ENCODE measurements around the gene ZCCHC9.
"Not testable (repeated sequence)": the region's sequence is repeated elsewhere in the genome, so short reads cannot be mapped to it uniquely, and the experiment has no call there.

Gene ZCCHC9

DNA sequence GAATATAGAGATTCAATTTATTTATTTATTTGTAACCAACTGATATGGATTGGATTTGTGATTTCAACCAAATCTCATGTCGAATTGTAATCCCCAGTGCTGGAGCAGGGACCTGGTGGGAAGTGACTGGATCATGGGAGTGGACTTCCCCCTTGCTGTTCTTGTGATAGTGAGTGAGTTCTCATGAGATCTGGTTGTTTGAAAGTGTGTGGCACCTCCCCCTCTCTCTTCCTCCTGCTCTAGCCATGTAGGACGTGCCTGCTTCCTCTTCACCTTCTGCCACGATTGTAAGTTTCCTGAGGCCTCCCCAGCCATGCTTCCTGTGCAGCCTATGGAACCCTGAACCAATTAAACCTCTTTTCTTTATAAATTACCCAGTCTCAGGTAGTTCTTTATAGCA is 36.8 kb downstream of the ZCCHC9 start:
- not testable (repeated sequence) for H3K79me1 ChIP-seq (ENCODE audit: low read length); H4K12ac ChIP-seq (ENCODE audit: low read depth, low read length); H3K4me3 ChIP-seq (ENCODE audit: low read depth, low read length); H3K4me2 ChIP-seq (ENCODE audit: low read length); H4K8ac ChIP-seq (ENCODE audit: low read depth, low read length); H3K27ac ChIP-seq (ENCODE audit: low read depth, low read length); H3K14ac ChIP-seq (ENCODE audit: low read length); H2AFZ ChIP-seq (ENCODE audit: insufficient read depth, low read length, poor library complexity); DNase-seq; H2BK12ac ChIP-seq (ENCODE audit: low read length); H2AK5ac ChIP-seq (ENCODE audit: low read length); H3K36me3 ChIP-seq (ENCODE audit: control insufficient read depth in 1 of 2, insufficient read depth in 2 of 2, low read length in 2 of 2); H3K18ac ChIP-seq (ENCODE audit: low read length); H4K91ac ChIP-seq (ENCODE audit: low read depth, low read length); H3K9me3 ChIP-seq (ENCODE audit: insufficient read depth, low read depth, low read length); H3K79me2 ChIP-seq (ENCODE audit: control insufficient read depth, insufficient read depth, low read length, poor library complexity); H3K4ac ChIP-seq (ENCODE audit: low read depth, low read length); H2BK5ac ChIP-seq (ENCODE audit: low read depth, low read length, poor library complexity); H2BK120ac ChIP-seq (ENCODE audit: insufficient read depth, low read length, poor library complexity); H3K27me3 ChIP-seq (ENCODE audit: insufficient read depth, low read length); H3K23ac ChIP-seq (ENCODE audit: low read length); H3K9ac ChIP-seq (ENCODE audit: low read length); H3K4me1 ChIP-seq (ENCODE audit: control insufficient read depth in 1 of 2, insufficient read depth in 2 of 2, low read length in 2 of 2)
- no CpG with 5 or more reads among the region's 3 CpGs for WGBS (ENCODE audit: extremely low coverage, insufficient coverage, insufficient read length)

- H3K4ac ChIP-seq (ENCODE audit: low read depth, low read length), result no peak overlapping the region
- H2AFZ ChIP-seq (ENCODE audit: insufficient read depth, low read length, poor library complexity), result no peak overlapping the region
- H3K14ac ChIP-seq (ENCODE audit: low read length), result no peak overlapping the region
- H3K27ac ChIP-seq (ENCODE audit: low read depth, low read length), result no peak overlapping the region
- H2AK5ac ChIP-seq (ENCODE audit: low read length), result no peak overlapping the region
- no peaks in the 10 kb centered on the region for H3K79me2 ChIP-seq (ENCODE audit: control insufficient read depth, insufficient read depth, low read length, poor library complexity)
- H2BK5ac ChIP-seq (ENCODE audit: low read depth, low read length, poor library complexity), result no peak overlapping the region
- H3K9ac ChIP-seq (ENCODE audit: low read length), result no peak overlapping the region
- no peaks in the 10 kb centered on the region for H3K36me3 ChIP-seq (ENCODE audit: control insufficient read depth in 1 of 2, insufficient read depth in 2 of 2, low read length in 2 of 2)
- no peak overlapping the region for H4K8ac ChIP-seq (ENCODE audit: low read depth, low read length)
- H3K27me3 ChIP-seq (ENCODE audit: insufficient read depth, low read length), result no peaks in the 10 kb centered on the region
- no peaks in the 10 kb centered on the region for H3K4me1 ChIP-seq (ENCODE audit: control insufficient read depth in 1 of 2, insufficient read depth in 2 of 2, low read length in 2 of 2)
- DNase-seq, result no peak
- H2BK120ac ChIP-seq (ENCODE audit: insufficient read depth, low read length, poor library complexity), result no peak overlapping the region
- H4K12ac ChIP-seq (ENCODE audit: low read depth, low read length), result no peak overlapping the region
- no peak overlapping the region for H3K4me3 ChIP-seq (ENCODE audit: low read depth, low read length)
- no peaks in the 10 kb centered on the region for H3K79me1 ChIP-seq (ENCODE audit: low read length)
- no CpG with 5 or more reads among the region's 13 CpGs for WGBS (ENCODE audit: extremely low coverage, insufficient coverage, insufficient read length)
- H2BK12ac ChIP-seq (ENCODE audit: low read length), result no peak overlapping the region
- H4K91ac ChIP-seq (ENCODE audit: low read depth, low read length), result no peak overlapping the region
- no peak overlapping the region for H3K4me2 ChIP-seq (ENCODE audit: low read length)
- peaks cover 2% of the 10 kb centered on the region for H3K9me3 ChIP-seq (ENCODE audit: insufficient read depth, low read depth, low read length)
- H3K18ac ChIP-seq (ENCODE audit: low read length), result no peak overlapping the region
- no peak overlapping the region for H3K23ac ChIP-seq (ENCODE audit: low read length)
Observed at GRCh38 chr5:81344736-81345135, 43.3 kb downstream of the ZCCHC9 start.

- Histone ChIP-seq H3K36me3 (ENCODE audit: control insufficient read depth in 1 of 2, insufficient read depth in 2 of 2, low read length in 2 of 2) (no peaks in the 10 kb centered on the region), H2AFZ (ENCODE audit: insufficient read depth, low read length, poor library complexity) (no peak overlapping the region), H3K9me3 (ENCODE audit: insufficient read depth, low read depth, low read length) (peaks cover 2% of the 10 kb centered on the region), H3K23ac (ENCODE audit: low read length) (no peak overlapping the region), H3K4ac (ENCODE audit: low read depth, low read length) (no peak overlapping the region), H3K79me1 (ENCODE audit: low read length) (no peaks in the 10 kb centered on the region), H3K18ac (ENCODE audit: low read length) (no peak overlapping the region), H2BK12ac (ENCODE audit: low read length) (no peak overlapping the region), H3K4me1 (ENCODE audit: control insufficient read depth in 1 of 2, insufficient read depth in 2 of 2, low read length in 2 of 2) (no peaks in the 10 kb centered on the region), H2AK5ac (ENCODE audit: low read length) (no peak overlapping the region), H2BK120ac (ENCODE audit: insufficient read depth, low read length, poor library complexity) (no peak overlapping the region), H4K12ac (ENCODE audit: low read depth, low read length) (no peak overlapping the region), H4K91ac (ENCODE audit: low read depth, low read length) (no peak overlapping the region), H2BK5ac (ENCODE audit: low read depth, low read length, poor library complexity) (no peak overlapping the region), H3K4me3 (ENCODE audit: low read depth, low read length) (no peak overlapping the region), H3K9ac (ENCODE audit: low read length) (no peak overlapping the region), H3K4me2 (ENCODE audit: low read length) (no peak overlapping the region), H3K27me3 (ENCODE audit: insufficient read depth, low read length) (no peaks in the 10 kb centered on the region), H4K8ac (ENCODE audit: low read depth, low read length) (no peak overlapping the region), H3K79me2 (ENCODE audit: control insufficient read depth, insufficient read depth, low read length, poor library complexity) (no peaks in the 10 kb centered on the region), H3K27ac (ENCODE audit: low read depth, low read length) (no peak overlapping the region), H3K14ac (ENCODE audit: low read length) (no peak overlapping the region)
- no CpG with 5 or more reads among the region's 5 CpGs for WGBS (ENCODE audit: extremely low coverage, insufficient coverage, insufficient read length)
- no peak for DNase-seq
Observed at GRCh38 chr5:81345411-81346003, 44.1 kb downstream of the ZCCHC9 start.

DNA sequence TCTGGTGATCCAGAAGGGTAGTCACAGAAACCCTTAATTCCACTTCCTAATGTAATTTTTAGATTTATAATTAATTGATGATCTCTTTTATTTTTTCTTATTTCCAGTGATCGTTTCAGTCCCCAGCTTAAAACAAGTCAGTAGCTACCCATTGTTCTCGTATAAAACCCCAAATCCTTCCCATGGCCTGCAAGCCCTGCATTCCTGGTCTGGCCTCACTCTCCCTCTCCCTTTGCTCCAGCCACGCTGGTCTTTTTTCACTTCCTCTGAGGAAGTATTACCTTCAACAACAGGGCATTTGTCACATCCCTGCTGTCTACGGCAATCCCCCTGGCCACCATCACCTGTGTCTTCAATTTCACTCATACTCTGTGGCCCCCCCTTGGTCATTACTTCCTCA is 47.8 kb downstream of the ZCCHC9 start:
- H3K4me1 ChIP-seq (ENCODE audit: control insufficient read depth in 1 of 2, insufficient read depth in 2 of 2, low read length in 2 of 2), result no peaks in the 10 kb centered on the region
- H2BK120ac ChIP-seq (ENCODE audit: insufficient read depth, low read length, poor library complexity), result no peak overlapping the region
- no peak overlapping the region for H4K12ac ChIP-seq (ENCODE audit: low read depth, low read length)
- no peak overlapping the region for H3K9ac ChIP-seq (ENCODE audit: low read length)
- H3K18ac ChIP-seq (ENCODE audit: low read length), result no peak overlapping the region
- no peak overlapping the region for H2AFZ ChIP-seq (ENCODE audit: insufficient read depth, low read length, poor library complexity)
- H3K79me1 ChIP-seq (ENCODE audit: low read length), result no peaks in the 10 kb centered on the region
- no peaks in the 10 kb centered on the region for H3K9me3 ChIP-seq (ENCODE audit: insufficient read depth, low read depth, low read length)
- H3K36me3 ChIP-seq (ENCODE audit: control insufficient read depth in 1 of 2, insufficient read depth in 2 of 2, low read length in 2 of 2), result no peaks in the 10 kb centered on the region
- H3K4me2 ChIP-seq (ENCODE audit: low read length), result no peak overlapping the region
- H3K4ac ChIP-seq (ENCODE audit: low read depth, low read length), result no peak overlapping the region
- H3K27ac ChIP-seq (ENCODE audit: low read depth, low read length), result no peak overlapping the region
- WGBS (ENCODE audit: extremely low coverage, insufficient coverage, insufficient read length), result no CpG with 5 or more reads among the region's 4 CpGs
- no peaks in the 10 kb centered on the region for H3K27me3 ChIP-seq (ENCODE audit: insufficient read depth, low read length)
- H2BK12ac ChIP-seq (ENCODE audit: low read length), result no peak overlapping the region
- H4K8ac ChIP-seq (ENCODE audit: low read depth, low read length), result no peak overlapping the region
- no peak overlapping the region for H3K23ac ChIP-seq (ENCODE audit: low read length)
- no peak overlapping the region for H2BK5ac ChIP-seq (ENCODE audit: low read depth, low read length, poor library complexity)
- H2AK5ac ChIP-seq (ENCODE audit: low read length), result no peak overlapping the region
- no peak overlapping the region for H3K4me3 ChIP-seq (ENCODE audit: low read depth, low read length)
- H3K79me2 ChIP-seq (ENCODE audit: control insufficient read depth, insufficient read depth, low read length, poor library complexity), result no peaks in the 10 kb centered on the region
- no peak overlapping the region for H3K14ac ChIP-seq (ENCODE audit: low read length)
- H4K91ac ChIP-seq (ENCODE audit: low read depth, low read length), result no peak overlapping the region
- DNase-seq, result no peak

Measured in trophoblast cell (in vitro differentiated cells and primary cell).